Measurements from ENCODE around the gene KANSL1. TPM values are rescaled to one million over a fixed set of nuclear protein-coding genes. Genes with fewer than 3 reads are reported as not detected.

KANSL1 gene
- total RNA-seq, 1 experiment from 2014 or later = 24.9 TPM

DNA sequence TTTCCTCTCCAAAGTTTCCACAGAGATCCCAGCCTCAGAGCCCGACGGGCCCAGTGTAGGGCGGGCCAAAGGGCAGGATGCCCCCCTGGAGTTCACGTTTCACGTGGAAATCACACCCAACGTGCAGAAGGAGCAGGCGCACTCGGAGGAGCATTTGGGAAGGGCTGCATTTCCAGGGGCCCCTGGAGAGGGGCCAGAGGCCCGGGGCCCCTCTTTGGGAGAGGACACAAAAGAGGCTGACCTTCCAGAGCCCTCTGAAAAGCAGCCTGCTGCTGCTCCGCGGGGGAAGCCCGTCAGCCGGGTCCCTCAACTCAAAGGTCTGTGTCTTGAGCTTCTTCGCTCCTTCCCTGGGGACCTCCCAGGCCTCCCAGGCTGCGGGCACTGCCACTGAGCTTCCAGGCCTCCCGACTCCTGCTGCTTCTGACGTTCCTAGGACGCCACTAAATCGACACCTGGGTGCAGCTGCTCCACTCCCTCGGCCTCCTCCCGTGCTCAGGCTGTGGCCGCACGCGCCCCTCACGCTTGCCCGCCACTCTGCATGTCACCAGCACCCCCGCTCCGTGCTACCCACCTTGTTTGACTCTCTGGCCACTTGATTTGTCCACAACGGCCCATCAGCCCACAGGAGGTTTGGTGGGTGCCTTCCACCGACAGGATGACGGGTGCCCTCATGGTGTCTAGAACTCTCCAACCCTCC lies 209.5 kb downstream of the KANSL1 start:
- no peak for DNase-seq (ENCODE audit: low spot score)

- no peak for DNase-seq (ENCODE audit: low spot score)
Observed at GRCh38 chr17:45982791-45983613, 210.2 kb downstream of the KANSL1 start.

DNA sequence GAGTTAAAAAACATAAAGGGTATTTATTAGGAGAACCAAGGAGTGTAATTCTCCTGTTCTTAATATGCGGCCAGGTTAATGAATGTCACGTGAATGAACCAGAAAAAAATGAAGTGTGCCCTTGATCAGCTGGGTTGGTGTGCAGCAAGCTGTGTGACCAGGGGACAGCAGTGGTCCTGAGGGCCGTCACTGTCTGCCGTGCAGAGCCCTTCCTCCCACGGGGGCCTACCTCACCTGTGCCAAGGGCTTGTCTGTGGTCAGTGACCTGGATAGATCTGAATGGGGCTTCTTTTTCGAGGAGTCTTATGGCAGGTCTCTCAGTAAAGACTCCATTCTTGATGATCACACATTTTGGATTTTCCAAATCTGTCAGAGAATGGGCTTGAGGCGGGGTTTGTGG lies 211.9 kb downstream of the KANSL1 start:
- DNase-seq (ENCODE audit: low spot score) = no peak

GRCh38 chr17:45980855-45981254 lies 212.4 kb downstream of the KANSL1 start:
- DNase-seq (ENCODE audit: low spot score) = no peak

Other genes with a start within 250 kb of the KANSL1 start
- gene STH, start 194.2 kb downstream of the KANSL1 start, total RNA-seq (2014; rRNA removed; shearing (Covaris generic)) = not detected in 2 replicates
- gene LRRC37A, start 101.7 kb upstream of the KANSL1 start, total RNA-seq (2014; rRNA removed; shearing (Covaris generic)) = 0.10 TPM in 1 of 2 replicates, not detected in the other
- 21.6 and 26.7 TPM in 2 replicates for gene ARL17B, start 168.3 kb upstream of the KANSL1 start, total RNA-seq (2014; rRNA removed; shearing (Covaris generic))